HG03442 (cell line): ENCODE results near the gene HPCAL1.

Experiments used
- ATAC-seq: cut with Tn5 transposase; IDR thresholded peaks from one replicate; pipeline ENCODE4 v1.9.1; 2021; ENCODE audit warnings: mild to moderate bottlenecking, moderate library complexity; ENCODE audit not compliant: unreplicated experiment

The HPCAL1 gene

DNA sequence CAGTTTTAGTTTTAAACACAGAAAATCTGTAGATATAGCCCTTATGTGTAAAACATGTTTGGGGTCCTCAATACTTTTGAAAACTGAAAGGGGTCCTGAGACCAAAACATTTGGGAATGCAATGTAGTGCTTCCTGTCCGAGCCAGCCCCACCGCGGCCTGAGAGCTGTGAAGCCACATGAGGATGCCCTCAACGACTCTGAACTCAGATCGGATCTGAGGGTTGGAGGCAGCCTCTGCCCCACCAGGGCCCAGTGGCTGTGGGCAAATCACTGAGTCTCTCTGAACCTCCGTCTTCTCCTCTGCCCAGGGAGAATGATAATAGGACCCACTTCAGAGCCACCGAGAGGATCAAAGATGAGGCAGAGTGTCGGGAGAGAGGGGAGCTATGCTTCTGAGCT, 33.4 kb upstream of the HPCAL1 start:
- no peak for ATAC-seq

DNA sequence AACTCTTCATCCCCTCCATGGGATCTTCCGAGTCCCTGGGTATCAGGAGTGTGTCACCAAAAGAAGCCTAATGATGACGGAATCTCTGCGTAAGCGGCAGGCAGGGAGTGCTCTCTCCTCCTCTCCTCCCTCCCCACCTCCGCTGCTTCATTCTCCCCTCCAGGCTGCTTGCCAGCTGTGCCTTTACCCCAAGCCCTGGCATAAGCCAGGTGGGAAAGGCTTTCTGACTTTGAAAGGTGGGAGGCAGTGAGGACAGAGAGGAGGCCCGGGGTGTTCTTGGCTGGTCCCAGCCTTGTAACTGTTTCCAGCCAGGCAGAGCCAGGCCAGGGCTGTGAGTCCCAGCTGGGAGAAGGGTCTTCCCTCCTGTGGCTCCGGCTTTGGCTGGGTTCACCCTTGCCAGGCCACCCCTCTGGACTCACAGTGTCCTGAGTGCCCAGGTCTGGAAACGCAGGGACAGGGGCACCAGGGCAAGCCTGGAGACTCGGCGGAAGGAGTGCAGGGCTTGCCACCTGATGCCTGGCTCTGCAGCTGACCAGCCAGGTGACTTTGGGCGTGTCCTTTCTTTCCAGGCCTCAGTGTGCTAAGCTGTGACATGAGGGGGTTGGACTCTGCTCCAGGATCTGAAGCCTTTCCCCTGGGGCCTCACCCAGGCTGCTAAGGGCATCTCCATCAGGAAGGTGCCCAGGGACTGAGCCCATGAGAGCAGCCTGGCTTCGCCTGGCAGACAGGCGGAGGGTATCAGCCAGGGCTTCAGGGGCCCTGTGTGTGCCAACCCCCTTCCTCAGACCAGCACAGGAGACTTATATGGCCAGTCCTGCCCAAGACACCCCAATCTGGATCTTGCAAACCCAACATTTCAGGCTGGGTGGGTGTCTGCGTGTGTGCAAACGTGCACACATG, 32.7 kb upstream of the HPCAL1 start:
- no peak for ATAC-seq

DNA sequence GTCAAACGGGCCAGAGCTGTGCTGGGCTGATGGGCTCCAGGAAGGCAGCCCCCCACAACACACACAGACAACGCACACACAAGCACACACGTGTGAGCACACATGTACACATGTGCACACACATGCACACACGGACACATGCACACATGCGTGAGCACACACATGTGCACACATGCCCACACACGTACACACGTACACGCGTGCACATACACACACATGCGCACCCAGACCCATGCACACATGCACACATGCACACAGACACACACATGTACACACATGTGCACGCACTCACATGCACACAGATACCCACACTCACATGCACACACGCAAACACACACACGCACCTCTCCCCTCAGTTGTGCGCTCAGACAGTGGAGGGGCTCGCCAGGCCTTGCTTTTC, 31.2 kb upstream of the HPCAL1 start:
- ATAC-seq = no peak

DNA sequence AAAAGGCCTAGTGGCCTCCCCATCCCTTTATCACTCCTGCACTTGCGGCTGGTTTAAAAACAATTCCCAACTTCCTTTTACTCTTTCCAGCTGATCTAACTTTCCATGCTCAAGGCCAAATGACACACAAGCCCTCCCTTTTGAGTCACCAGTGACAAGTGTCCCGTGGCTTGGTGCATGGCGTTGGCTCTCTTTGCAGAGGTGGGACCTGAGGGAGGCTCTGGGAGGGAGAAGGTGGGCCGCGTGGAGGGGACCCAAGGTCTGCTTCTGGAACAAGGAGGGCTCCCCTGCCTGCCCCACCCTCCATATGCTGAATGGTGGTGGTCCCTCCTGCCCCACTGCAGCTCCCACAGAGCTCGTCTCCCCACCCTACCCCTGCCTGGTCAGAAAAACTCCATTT, 30.8 kb upstream of the HPCAL1 start:
- ATAC-seq = no peak

DNA sequence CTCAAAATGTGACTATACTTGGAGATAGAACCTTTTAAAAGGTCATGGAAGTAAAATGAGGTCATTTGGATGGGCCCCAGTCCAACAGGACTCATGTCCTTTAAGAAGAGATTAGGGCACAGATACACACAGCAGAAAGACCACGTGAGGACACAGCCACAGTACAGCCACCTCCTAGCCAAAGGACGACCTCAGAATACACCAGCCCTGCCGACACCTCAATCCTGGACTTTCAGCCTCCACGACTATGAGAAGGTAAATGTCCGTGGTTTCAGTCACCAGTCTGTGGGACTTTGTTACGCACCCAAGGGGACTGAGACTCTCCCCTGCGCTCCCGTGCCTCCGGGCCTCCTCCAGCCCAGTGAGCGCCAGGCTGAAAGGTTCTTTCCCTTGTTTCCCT, 30.2 kb upstream of the HPCAL1 start:
- no peak for ATAC-seq

DNA sequence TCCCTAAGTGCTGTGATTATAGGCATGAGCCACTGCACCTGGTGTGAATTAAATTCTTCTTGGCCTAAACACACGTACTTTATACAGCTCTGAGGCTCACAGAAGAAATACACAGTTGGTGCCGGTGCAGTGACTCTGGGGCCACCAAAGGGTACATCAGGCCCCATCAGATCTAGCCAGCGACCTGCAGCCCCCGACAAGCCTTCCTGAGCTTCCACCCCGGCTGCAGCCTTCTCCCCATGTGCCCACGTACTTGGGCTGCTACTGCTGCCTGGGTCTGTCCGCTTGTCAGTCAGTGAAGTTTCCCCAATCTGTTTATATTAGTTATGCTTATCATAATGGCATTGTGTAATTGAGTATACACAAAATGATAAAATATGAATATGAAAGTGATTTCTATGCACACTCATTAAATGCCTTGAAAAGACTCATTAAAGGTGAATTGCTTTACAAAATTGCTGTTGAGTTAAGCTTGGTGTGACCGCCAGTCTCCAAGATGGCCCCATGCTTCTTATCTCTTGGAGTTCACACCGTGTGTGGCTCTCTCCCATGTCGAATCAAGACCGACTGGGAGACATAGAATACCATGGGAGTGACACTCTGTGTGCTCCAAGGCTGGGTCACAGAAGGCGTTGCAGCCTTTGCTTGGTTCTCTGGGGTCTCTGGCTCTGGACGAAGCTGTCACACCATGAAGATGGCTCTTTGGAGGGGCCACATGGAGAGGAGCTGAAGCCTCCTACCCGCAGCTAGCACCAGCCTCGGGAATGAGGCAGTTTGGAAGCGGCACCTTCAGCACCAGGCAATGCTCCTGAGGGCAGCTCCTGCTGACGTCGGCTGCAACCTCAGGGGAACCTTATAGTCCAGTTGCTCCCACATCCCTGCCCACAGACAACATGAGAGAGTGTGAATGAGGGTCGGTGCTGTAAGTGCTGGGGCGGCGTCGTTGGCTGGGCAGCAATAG, 29.2 kb upstream of the HPCAL1 start:
- no peak for ATAC-seq

DNA sequence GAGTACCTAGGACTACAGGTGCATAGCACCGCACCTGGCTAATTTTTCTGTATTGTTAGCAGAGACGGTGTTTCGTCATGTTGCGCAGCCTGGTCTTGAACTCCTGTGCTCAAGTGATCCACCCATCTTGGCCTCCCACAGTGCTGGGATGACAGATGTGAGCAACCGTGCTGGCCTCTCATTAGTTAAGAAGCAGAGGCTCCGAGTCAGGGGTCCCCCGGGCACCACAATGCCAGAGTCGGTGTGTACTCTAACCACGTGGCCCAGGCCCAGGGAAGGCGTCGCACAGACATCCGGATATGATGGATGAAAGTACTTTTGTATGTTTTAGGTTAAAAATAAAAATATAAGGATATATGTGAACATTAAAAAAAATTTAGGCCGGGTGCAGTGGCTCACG, 28.3 kb upstream of the HPCAL1 start:
- no peak for ATAC-seq

DNA sequence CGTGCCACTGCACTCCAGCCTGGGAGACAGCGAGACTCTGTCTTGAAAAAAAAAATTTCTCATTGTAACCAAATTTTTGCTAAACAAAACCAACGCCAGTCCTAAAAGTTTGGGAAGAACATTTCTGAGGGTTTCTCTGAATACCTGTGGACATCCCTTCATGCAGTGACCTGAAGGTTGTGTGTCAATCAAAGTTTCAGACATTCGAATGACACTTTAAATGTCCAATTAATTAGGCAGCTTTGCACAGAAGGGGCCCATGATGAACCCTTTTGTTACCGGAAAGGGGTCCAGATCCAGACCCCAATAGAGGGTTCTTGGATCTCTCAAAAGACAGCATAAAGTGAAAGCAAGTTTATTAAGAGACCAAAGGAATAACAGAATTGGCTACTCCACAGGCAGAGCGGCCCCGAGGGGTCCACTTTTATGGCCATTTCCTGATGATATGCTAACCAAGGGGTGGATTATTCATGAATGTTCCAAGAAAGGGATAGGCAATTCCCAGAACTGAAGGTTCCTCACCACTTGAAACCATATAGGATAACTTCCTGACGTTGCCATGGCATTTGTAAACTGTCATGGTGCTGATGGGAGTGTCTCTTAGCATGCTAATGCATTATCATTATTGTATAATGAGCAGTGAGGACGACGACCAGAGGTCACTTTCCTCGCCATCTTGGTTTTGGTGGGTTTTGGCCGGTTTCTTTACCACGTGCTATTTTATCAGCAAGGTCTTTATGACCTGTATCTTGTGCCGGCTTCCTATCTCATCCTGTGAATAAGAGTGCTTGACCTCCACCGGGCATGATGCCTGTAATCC, 27.5 kb upstream of the HPCAL1 start:
- no peak for ATAC-seq

DNA sequence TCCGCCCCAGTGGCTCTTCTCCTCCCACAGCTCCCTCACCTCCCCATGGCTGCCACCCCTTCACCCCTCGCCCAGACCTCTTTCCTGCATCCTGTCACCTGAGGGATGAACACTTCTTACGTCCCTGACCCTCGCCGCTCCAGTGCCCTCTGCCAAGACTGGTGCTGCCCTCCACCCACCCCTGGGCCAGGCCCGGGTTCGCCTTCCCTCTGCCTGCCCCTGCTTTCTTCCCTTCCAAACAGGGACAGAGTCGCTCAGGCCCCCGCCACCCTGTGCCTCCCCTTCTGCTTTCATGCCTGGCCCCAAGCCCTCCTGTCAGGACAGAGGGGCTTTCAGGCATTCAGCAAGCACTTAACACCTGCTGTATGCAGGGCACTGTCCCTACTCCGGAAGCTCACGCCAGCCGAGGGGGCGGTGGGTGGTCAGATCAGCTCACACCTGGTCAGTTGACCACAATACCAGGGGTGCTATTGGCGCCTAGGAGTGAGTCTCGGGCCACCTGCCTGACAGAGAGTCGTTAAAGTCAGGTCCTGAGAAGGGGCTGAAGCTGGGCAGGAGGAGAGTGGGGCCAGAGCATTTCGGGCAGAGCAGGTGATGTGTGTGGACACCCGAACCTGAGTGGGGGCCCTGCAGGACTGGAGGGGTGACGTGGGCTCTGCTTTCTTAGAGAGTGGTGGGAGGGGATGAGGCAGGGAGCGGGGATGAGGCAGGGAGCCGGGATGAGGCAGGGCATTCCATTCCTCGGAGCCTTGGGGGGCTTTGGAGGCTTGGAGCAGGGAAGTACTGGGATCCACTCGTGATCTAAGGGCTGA, 26.0 kb upstream of the HPCAL1 start:
- ATAC-seq = no peak

DNA sequence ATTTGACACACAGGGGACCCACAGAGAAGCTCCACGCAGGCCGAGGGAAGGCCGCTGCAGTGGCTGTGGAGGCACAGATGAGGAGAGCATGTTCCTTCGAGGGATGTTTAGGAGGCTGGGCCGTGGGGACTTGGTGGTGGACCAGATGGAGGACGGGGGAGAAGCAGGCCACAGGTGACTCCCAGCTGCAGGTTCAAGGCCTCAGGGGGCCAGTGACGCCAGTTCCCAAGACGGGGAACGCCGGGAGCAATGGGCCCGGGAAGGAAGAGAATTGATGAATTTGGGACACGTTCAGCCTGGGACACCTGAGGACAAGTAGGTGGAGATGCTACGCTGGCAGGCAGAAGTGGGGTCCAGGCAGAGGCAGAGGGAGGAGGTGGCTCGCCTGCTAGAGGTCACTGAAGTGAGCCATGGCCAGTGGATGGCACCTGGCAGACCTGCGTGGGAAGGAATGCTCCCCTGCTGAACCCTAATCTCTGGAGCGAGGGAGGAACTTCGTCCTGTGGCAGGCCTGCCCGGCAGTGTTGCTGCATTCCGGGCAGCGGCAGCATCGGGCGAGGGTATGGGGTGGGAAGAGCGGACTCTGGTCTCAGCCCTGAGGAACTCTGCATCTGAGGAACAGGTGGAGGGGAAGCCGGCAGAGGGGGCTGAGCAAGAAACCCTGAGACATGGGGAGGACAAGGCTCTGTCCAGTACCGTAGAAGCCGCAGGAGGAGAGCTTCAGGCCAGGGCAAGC, 25.2 kb upstream of the HPCAL1 start:
- no peak for ATAC-seq

DNA sequence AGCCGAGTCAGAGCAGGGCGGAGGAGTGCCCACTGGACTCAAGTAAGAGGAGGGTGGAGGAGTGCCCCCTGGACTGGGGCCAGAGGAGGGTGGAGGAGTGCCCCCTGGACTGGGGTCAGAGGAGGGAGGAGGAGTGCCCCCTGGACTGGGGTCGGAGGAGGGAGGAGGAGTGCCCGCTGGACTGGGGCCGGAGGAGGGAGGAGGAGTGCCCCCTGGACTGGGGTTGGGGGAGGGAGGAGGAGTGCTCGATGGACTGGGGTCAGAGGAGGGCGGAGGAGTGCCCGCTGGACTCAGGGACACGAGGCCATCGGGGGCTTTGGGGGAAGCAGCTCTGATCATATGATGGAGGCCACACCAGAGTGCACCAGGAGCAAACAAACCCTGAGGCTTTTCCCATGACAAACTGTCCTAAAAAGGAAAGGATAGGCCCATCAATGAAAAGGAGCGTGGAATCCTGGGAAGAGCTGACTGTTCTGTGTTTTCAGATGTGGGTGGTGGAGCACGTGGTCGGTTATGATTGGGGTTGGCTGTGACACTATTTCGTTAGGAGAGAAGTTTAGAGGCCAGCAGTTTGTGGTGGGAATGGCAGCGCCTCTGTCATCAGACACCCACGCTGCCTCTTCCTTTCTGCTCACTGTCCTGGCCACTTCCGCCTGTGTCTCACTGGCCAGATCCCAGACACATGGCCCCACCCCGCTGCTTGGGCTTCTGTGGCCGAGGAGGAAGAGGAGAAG, 24.5 kb upstream of the HPCAL1 start:
- no peak for ATAC-seq

DNA sequence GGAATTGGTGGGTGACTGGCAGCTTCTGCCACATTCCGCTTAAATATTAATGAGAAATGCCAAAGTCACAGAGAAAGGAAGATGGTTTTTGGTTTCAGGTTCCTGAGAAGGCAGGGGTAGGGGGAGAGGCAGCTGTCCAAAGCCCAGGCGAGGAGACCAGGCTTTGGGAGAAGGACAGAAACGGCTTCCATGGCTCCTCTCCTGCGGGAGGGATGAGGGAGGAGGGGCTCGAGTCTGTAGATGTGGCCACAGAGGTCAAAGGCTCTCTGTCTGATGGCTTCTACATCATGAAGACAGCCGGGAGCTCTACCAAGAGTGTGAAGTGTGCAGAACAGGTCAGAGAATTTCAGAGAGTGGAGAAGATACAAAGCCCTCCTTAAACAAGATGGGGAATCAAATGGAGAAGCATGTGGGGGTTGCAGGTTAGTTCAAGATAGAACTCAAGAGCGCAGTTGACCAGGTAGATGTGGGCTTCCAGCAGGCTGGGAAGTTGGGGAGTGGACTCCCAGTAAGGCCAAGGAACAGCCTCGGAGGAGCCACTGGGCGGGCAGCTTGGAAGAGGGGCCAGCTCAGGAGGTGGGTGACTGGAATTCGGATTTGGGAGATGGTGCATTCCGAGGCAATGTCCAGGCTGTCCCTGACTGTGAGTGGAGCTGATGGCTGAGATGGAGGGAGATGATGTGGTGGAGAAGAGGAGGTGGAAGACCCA, 23.8 kb upstream of the HPCAL1 start:
- ATAC-seq = no peak

DNA sequence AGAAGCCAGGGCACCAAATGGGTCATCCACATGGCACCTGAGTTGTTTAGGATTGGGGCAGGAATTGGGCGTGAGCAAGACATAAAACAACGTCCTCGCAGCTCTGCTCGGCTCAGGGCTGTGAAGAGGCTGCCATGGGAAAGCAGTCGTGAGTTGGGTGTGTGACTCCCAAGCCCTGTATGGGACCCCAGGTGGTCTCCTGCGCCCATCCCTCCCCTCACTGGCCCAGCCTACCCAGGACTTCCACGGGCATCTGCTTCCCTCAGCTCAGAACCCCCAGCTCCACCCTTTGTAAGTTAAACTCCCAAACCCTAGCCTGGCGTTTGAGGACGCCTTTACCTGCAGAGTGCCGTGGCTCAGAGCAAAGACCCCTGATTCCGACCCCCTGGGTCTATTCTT, 23.2 kb upstream of the HPCAL1 start:
- no peak for ATAC-seq

DNA sequence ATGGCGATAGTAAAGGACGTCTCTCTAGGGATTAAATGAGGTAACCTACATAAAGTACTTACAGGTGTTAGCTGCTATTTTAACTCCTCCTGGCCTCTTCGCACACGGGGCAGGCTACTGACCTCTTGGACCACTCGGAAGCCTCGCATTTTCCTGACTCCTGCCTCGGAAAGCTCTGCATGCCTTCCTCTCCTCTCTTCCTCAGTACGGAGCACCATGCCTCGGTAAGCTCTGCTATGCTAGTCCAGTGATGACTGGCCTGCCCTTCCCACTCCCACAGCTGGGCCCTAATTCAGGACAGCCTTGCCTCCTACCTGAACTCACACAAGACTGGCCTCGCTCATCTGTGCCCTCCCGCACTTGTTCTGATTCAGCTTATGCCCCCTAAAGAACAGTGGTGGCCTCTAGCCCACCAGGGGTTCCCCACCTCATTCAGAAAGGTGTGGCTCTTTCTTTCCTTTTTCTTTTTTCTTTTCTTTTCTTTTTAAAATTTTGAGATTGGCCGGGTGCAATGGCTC, 22.7 kb upstream of the HPCAL1 start:
- ATAC-seq = no peak

DNA sequence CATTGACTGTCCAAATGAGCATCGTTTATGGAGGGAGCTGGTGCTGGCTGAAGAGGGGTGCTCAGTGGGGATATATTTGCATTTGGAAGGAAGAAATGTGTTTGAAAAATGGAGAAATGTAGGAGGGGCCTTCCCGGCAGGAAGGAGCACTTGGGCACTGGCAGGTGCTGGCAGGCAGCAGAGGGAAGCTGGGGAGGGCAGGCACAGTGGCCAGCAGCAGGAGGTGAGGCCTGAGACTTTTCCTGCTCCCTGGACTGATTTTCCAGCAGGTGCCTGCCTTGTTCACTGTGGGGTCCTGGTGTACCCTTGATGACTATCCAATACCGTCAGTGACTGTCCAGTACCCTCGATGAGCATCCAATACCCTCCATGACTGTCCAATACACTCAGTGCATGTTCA, 20.8 kb upstream of the HPCAL1 start:
- ATAC-seq = no peak

DNA sequence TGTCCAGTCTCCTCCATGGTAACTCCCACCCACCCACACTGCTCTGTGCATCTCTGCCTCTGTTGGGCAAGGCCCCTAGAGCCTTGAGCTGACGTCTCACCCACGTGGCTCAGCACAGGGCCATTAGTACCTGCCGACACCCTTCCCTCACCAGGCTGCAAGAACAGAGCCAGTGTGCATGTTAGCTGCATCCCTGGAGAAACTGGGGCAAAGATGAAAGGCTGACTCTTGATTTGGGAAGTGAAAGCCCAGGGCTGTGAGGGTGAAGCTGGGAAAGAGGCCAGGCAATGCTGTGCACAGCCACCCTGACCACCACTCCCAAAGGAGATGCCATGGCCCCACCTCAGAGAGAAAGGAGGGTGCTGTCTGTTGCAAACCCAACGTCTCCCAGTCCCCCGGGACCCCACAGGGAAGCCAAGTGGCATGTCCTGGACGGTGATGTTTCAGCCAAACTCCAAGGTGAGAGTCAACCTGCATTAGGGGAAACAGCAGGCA, 20.0 kb upstream of the HPCAL1 start:
- no peak for ATAC-seq

DNA sequence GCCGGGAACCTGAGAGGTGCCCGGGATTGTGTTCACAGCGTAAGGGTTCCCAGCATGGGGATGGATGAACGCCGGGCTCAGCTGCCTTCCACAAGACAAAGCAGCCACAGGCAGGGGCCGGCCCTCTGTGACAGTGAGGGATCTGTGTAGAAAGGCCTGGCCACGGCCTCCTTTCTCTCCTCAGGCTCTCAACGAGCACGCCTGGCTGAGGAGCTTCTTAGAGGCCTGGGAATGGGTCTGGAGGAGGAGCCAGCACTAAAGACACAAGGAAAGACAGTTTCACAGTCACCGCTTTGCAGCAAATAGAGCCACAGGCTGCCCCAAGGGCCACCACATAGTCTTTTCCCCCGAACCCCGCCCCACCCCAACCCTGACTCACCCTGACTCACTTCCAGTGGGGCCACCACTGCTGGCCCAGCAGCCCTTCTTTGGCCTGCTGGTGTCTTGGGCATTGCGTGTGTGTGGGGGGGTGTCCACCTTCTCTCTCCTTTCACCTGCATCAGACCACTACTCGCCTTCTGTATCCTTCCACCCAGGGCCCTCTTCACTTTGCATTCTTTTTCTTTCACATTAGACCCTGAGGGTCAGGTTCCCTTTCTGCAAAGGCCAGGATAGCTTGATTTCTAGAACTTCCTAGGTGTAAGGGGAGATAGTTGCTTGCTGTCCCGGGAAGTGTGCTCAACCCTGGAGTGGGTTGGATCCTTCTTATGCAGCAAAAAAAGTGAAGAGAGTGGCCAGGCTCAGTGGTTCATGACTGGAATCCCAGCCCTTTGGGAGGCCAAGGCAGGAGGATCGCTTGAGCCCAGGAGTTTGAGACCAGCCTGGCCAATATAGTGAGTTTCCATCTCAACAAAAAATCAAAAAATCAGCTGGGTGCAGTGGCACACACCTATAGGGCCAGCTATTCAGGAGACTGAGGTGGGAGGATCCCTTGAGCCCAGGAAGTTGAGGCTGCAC, 19.3 kb upstream of the HPCAL1 start:
- ATAC-seq = no peak
